HG02870 (cell line): ENCODE results near the gene C15orf39.
"Not testable (repeated sequence)": the region's sequence is repeated elsewhere in the genome, so short reads cannot be mapped to it uniquely, and the experiment has no call there.

Source experiments
- ATAC-seq: cut with Tn5 transposase; IDR thresholded peaks from one replicate; pipeline ENCODE4 v1.9.1; 2021; ENCODE audit warnings: mild to moderate bottlenecking, moderate library complexity; ENCODE audit not compliant: unreplicated experiment

C15orf39 gene

DNA sequence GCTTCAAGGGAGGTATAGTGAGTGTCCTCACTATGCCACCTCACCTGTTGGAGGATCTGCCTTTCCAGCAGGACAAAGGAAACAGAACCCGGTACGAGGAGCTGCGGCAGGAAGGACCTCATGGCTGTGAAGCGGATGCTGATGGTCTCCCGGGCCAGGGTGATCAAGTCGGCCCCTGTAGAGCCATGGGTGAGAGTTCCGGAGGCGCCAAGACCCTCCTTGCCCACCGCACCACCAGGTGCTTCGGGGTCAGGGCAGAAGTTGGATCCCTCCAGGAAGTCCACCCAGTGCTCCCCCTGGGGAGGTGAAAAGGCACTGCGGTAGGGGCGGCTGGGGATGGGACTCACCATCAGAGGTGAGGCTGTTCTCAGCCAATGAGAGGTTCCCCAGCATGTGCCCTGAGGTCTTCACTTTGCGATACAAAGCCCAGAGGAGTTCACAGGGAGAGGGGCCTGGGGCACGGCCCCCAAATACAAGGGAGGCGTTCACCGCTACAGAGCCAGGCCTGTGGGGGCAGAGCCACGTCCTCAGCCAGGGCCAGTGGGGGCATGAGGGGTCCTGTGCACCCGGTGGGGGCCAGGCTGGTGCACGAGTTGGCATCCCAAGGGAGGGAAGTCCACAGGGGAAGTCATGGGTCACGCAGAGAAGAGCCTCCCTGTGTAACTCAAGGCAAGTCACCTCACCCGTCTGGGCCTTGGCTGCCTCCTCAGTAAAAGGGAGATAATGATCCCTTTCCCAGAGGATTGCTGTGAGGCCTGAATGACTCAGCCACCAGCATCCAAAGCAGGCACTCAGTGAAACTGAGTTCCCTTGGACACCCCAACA lies 27.7 kb downstream of the C15orf39 start:
- no peak for ATAC-seq

- ATAC-seq, result no peak
Measured at GRCh38 chr15:75230016-75230343, 28.3 kb downstream of the C15orf39 start.

GRCh38 chr15:75230551-75231371 lies 29.1 kb downstream of the C15orf39 start:
- no peak for ATAC-seq

DNA sequence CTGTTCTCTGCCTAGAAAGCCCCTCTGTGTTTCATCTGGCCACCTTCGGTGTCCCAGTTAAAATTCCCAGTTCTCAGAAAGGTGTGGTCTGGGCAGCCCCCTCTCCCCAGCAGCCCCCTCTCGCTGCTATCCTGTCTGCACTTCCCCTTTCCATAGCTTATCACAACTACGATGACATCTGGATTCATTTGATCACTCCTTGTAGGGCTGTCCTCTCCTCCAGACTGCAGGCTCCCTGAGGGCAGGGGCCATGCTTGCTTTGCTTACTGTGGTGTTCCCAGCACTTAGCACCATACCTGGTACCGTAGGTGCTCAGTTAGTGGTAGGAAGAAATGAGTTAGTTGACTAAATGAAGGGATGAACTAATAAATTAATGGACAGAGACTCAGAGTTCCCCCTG lies 30.2 kb downstream of the C15orf39 start:
- no peak for ATAC-seq

DNA sequence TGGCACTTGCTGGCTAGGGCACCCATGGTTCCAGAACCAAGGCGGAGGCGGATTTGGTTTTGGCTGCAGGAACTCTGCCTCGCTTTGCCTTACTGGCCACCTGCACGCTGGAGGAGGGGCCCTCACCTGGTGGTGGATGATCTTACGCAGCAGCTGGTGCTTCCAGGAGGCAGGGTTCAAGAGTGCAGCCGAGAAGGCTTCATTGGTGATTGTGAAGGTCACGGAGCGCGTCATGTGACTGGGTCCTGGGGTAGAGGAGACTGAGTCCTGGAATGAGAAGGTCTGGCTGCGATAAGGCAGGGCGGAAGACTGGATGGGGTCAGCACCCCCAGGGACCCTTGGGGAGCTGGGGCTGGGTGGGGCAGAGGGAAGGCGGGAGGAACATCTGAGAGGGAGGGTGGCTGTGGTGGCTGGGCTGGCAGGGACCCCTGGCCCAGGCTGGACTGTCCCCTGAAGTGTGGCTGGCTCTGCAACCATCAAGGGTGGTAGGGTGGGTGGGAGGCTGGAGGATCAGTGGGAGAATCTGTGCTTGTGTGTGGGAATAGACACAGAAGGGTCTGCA lies 30.7 kb downstream of the C15orf39 start:
- ATAC-seq, result no peak

- no peak for ATAC-seq
Measured at GRCh38 chr15:75232826-75233503, 31.3 kb downstream of the C15orf39 start.

GRCh38 chr15:75233504-75234190 lies 32.0 kb downstream of the C15orf39 start:
- ATAC-seq, result no peak

GRCh38 chr15:75234191-75234810 lies 32.6 kb downstream of the C15orf39 start:
- ATAC-seq, result no peak

DNA sequence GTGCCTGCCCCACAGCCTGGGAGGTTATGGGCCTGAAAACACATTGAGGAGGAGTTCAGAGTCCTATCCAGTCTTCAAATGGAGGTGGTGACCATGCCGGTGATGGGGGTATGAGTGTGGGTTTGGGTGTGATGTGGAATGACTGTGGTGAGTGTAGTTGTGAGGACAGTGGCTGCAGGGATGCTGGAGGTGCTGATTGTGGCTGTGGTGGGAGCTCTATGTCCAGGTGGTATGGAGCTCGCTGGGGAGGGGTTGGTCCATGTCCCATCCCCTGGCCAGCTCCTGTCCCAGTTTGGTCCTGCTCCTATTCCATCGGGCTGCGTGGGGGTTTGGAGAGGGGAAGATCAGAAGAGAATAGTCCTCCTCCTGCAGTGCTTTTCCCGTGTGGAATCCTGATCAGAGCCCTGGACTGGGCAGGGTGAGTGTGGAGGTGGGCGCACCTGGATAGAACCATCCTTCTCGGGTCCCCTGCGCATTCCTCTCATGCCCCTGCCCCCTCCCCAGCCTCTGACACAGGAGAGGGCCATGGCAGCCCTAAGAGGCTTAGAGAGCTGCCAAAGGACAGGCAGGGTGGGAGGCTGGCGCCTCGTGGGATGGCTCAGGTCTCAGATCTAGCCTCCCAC lies 33.5 kb downstream of the C15orf39 start:
- ATAC-seq, result no peak

DNA sequence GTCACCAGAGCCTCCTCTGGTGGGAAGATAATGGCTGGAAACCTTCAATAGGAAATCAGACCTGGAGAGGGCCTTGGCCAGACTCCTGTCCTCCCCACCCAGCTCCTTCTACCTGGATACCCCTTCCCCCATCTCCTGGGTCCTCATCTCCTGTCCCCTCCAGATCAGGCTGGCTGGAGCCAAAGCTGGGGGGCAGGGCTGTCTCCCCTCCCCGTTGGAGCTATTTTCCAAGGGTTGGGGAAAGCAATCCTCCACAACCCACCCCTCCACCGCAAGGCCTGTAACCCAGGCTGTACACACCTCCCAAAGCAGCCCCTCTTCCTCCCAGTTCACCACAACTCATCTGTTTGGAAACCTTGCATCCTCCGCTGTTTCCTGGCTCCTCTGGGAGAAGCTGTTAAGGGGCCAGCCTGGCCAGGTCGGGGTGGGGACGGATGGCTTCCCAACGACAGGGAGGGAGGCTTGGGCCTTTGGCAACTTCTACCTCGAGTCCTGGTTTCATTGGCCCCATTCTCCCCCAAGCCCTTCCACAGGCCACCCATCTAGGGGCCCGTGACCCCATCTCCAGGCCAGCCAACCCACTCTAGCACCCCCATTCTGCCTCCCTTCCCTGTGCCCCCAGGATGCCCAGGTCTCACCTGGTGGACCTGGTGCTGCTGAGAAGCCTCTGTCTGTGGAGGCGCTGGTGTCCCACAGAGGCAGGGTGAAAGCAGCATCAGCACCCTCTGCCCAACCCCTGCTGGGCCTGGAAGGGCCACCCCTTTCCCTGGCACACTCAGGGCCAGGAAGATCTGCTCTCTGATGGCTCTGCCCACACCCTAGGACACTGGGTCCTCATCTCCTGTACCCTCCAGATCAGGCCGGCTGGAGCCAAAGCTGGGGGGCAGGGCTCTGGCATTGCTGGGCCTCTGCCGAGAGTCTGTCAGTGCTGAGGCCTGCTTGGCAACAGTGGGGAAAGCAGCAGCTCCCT lies 34.4 kb downstream of the C15orf39 start:
- no peak for ATAC-seq

DNA sequence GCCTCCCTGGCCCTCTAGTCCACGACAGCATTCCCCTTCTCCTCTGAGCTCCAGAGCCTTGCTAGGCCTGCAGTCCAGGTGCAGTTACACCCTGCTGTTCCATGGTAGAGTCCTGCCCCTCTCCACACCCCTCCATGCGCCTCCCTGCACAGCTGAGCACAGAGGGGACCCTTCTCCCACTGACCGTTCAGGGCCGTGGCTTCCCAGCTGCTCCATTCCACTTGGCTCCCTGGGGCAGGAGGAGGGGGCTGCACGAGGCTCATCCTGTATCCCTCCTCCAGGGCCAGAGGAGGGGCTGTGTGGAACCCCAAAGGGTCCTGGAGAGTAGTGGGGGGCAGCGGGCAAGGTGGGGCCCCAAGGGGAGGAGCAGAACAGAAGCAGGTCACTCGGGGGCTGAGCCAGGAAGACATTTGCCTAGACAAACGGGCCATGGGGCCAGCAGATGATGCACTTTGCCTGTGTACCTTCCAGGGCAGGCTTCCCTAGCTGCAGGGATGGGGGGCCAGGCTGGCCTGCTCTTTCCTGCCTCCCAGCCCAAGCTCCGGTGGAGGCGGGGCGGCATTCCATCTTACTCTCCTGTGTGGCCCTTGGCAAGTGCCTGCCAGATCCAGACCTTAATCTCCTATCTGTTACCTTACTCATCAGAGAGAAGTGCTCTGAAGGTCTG lies 35.8 kb downstream of the C15orf39 start:
- no peak for ATAC-seq

GRCh38 chr15:75238150-75238549 lies 36.5 kb downstream of the C15orf39 start:
- no peak for ATAC-seq

DNA sequence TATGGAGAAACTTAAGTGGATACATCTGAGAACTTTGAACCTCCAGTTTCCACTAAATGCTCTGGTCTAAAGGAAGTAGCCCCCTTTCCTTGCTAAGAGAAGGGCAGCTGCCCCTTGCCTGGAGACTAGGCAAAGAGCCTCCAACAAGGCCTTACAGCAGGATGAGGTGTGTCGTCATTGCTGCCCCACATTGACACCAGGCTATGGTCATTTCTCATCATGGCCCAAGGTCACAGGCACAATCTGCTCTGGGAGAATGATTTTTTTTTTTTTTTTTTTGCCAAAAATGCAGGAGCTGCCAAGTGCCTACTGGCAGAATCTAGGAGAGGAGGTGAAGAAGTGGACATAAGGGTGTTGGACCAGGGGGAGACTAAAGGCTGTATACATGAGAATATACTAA lies 44.1 kb downstream of the C15orf39 start:
- ATAC-seq, result not testable (repeated sequence)

- not testable (repeated sequence) for ATAC-seq
Measured at GRCh38 chr15:75248991-75249390, 47.3 kb downstream of the C15orf39 start.

- ATAC-seq, result no peak
Measured at GRCh38 chr15:75249726-75250125, 48.0 kb downstream of the C15orf39 start.

- not testable (repeated sequence) for ATAC-seq
Measured at GRCh38 chr15:75251343-75251742, 49.7 kb downstream of the C15orf39 start.

GRCh38 chr15:75252285-75252684 lies 50.6 kb downstream of the C15orf39 start:
- ATAC-seq, result not testable (repeated sequence)

- not testable (repeated sequence) for ATAC-seq
Measured at GRCh38 chr15:75258034-75258433, 56.4 kb downstream of the C15orf39 start, which contains the start of gene GOLGA6C. TSS of gene GOLGA6C (plus strand) at chr15:75258334. CDS start at chr15:75258599, 265 bp downstream.
